ENCODE data around the gene DCLK1. TPM values are rescaled to one million over a fixed set of nuclear protein-coding genes. Genes with fewer than 3 reads are reported as not detected.
A peak's percentile ranks its signal among the peaks of the same experiment; 100 is the strongest.

Gene DCLK1
- total RNA-seq, 4 donors from 2014 or later: 0.72 to 9.1 (median 4.9) TPM

DNA sequence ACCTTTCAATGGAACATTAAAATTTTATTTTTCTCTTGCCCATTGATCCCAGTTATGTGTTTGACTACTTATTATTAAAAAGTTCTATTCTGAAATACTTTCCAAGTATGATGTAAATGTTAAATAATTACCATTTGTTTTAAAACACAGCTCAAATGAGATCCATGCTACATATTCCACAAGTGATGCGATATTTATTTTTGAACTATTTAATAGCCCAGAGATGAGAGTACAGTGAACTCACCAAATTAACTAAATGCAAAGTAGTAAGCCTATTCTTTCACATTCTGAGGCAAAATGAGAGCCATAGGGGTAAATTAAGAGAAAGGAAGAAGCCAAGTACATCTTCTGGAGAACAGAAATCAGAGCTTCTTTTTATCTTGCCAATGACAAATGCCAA is 1.2 kb upstream of the DCLK1 start:
- Histone ChIP-seq H3K4me1 (peaks cover 0 to 33% (median 5%) of the 10 kb centered on the region in 3 donors), H3K36me3 (no peaks in the 10 kb centered on the region), H3K27me3 (peaks cover 0 to 35% (median 0%) of the 10 kb centered on the region in 4 donors), H3K9me3 (no peaks in the 10 kb centered on the region), H3K4me3 (no peak overlapping the region), H3K27ac (peak overlapping the region in 2 of 4 donors; percentile 74 to 85)
- intact Hi-C loops (cut with DNase I): no loop called here
- DNase-seq: no peak
- TF ChIP-seq, protein P1, sequence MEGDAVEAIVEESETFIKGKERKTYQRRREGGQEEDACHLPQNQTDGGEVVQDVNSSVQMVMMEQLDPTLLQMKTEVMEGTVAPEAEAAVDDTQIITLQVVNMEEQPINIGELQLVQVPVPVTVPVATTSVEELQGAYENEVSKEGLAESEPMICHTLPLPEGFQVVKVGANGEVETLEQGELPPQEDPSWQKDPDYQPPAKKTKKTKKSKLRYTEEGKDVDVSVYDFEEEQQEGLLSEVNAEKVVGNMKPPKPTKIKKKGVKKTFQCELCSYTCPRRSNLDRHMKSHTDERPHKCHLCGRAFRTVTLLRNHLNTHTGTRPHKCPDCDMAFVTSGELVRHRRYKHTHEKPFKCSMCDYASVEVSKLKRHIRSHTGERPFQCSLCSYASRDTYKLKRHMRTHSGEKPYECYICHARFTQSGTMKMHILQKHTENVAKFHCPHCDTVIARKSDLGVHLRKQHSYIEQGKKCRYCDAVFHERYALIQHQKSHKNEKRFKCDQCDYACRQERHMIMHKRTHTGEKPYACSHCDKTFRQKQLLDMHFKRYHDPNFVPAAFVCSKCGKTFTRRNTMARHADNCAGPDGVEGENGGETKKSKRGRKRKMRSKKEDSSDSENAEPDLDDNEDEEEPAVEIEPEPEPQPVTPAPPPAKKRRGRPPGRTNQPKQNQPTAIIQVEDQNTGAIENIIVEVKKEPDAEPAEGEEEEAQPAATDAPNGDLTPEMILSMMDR (IDR thresholded peaks at IDR 0.05): no peak
- TF ChIP-seq POLR2A (IDR thresholded peaks at IDR 0.05): no peak
- WGBS, 2 donors: 71 to 90% methylated on average over 1 of the region's 1 CpG

- 58 to 65% methylated on average over 5 of the region's 5 CpGs for WGBS, 2 donors
- Histone ChIP-seq H3K9me3 (no peaks in the 10 kb centered on the region), H3K4me3 (peak overlapping the region in 2 of 4 donors; percentile 60 to 74), H3K4me1 (peaks cover 0 to 33% (median 5%) of the 10 kb centered on the region in 3 donors), H3K36me3 (no peaks in the 10 kb centered on the region), H3K27me3 (peaks cover 0 to 35% (median 0%) of the 10 kb centered on the region in 4 donors), H3K27ac (peak overlapping the region in 3 of 4 donors; percentile 35 to 85 (median 74))
- DNase-seq: no peak
- TF ChIP-seq POLR2A (IDR thresholded peaks at IDR 0.05): no peak
- TF ChIP-seq, protein P1 (IDR thresholded peaks at IDR 0.05): no peak
- intact Hi-C loops (cut with DNase I): no loop called here
Measured at GRCh38 chr13:36131931-36132297, 732 bp upstream of the DCLK1 start.

- WGBS, 2 donors: 0 to 5% methylated on average over 5 to 6 of the region's 61 CpGs
- no peaks in the 10 kb centered on the region for H3K9me3 ChIP-seq
- H3K27ac ChIP-seq: peak overlapping the region; percentile 20 to 85 (median 54)
- H3K36me3 ChIP-seq: no peaks in the 10 kb centered on the region
- H3K4me3 ChIP-seq: peak overlapping the region; percentile 34 to 74 (median 50)
- no peak for DNase-seq
- H3K27me3 ChIP-seq: peaks cover 0 to 39% (median 0%) of the 10 kb centered on the region in 4 donors
- peaks cover 0 to 33% (median 5%) of the 10 kb centered on the region in 3 donors for H3K4me1 ChIP-seq
- intact Hi-C loops (cut with DNase I): no loop called here
- TF ChIP-seq POLR2A (IDR thresholded peaks at IDR 0.05): no peak
- TF ChIP-seq, protein P1 (IDR thresholded peaks at IDR 0.05): no peak
Measured at GRCh38 chr13:36130552-36131221, 495 bp downstream of the DCLK1 start.

DNA sequence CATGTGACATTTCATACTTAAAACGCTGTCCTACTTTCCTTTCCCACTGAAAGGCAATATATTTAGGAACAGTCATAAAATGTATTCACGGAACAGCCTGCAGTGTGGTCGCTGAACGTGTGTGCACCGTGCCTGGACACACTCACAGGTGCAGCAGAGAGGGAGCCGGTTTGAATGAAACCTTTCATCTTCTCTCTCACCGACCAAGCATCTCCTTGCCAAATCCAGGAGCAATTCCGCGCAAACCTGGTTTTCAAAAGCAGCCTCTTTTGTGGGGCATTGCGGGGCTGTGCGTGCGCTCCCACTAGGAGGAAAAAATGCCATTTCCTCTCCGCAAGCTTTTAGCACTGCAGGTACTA is 1.0 kb downstream of the DCLK1 start:
- Histone ChIP-seq H3K4me1 (peaks cover 0 to 33% (median 5%) of the 10 kb centered on the region in 3 donors), H3K36me3 (no peaks in the 10 kb centered on the region), H3K9me3 (no peaks in the 10 kb centered on the region), H3K4me3 (peak overlapping the region; percentile 34 to 74 (median 50)), H3K27ac (peak overlapping the region in 1 of 4 donors; percentile 74), H3K27me3 (peaks cover 0 to 39% (median 0%) of the 10 kb centered on the region in 4 donors)
- DNase-seq: no peak
- WGBS, 2 donors: 9 to 14% methylated on average over 12 to 13 of the region's 13 CpGs
- TF ChIP-seq, protein P1 (IDR thresholded peaks at IDR 0.05): no peak
- no peak for TF ChIP-seq POLR2A (IDR thresholded peaks at IDR 0.05)
- intact Hi-C loops (cut with DNase I): no loop called here

- peak overlapping the region in 1 of 4 donors; percentile 74 for H3K4me3 ChIP-seq
- no peak for DNase-seq
- H3K27me3 ChIP-seq: peaks cover 0 to 39% (median 0%) of the 10 kb centered on the region in 4 donors
- no peaks in the 10 kb centered on the region for H3K9me3 ChIP-seq
- H3K4me1 ChIP-seq: peaks cover 0 to 38% (median 5%) of the 10 kb centered on the region in 3 donors
- TF ChIP-seq, protein P1 (IDR thresholded peaks at IDR 0.05): no peak
- TF ChIP-seq POLR2A (IDR thresholded peaks at IDR 0.05): no peak
- no peaks in the 10 kb centered on the region for H3K36me3 ChIP-seq
- intact Hi-C loops (cut with DNase I): no loop called here
- H3K27ac ChIP-seq: no peak overlapping the region
- WGBS, 2 donors: 76 to 83% methylated on average over 4 of the region's 4 CpGs
Measured at GRCh38 chr13:36129539-36129938, 1.6 kb downstream of the DCLK1 start.

Measured in esophagus squamous epithelium (tissue), 5 donors.